NCI-H1930 (cell line): ENCODE data around the gene HNRNPF.

ENCODE experiments used
- DNase-seq, 2 experiments: peaks; one replicate each; lab custom pipeline; 2025; lab: John Stamatoyannopoulos, UW

The HNRNPF gene

DNA sequence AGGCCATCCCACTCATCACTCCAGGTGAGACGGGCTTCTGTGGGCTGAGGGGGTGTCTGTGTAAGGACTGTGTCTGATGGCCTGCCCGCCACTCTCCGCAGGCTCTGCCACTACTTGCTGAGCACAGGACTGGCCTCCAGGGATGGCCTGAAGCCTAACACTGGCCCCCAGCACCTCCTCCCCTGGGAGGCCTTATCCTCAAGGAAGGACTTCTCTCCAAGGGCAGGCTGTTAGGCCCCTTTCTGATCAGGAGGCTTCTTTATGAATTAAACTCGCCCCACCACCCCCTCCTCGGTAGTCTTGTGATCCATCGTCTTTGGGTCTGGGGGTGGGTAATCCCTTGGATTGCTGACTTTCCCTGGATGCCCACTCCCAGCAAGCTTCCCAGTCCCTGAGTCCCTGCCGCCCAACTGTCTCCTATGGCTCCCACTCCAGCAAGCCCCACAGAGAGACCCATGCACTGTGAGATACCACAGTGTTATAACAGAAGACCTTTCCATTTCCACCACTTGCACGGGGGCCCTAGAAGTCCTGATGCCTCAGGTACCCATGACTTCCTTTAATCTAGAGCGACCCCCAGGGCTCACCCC, 32.8 kb downstream of the HNRNPF start:
- no peak for DNase-seq

DNA sequence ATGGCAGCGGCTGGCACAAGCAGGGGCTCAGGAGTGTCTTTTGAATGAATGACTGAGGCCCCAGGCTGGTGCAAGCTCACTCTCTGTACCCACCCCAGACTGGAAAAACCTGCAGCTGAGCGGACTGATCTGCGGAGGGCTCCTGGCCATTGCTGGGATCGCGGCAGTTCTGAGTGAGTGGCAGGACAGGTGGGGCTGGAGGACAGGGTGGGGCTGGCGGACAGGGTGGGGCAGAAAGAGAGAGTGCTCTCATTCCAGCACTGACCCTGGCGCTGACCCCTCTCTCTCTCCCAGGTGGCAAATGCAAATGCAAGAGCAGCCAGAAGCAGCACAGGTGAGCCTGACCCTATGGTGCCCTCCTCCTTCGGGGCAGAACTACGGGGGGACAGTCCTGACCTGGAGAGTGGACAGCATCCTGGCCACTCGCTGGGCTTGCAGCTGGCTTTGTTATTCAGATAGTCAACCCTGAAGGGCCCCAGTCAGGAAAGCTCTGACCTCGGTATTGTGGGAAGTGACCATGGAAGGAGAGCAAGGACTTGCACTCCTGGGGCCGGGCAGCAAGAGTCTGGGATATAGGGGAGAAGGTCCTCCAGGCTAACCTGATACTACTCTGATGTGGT, 33.5 kb downstream of the HNRNPF start:
- DNase-seq: no peak

DNA sequence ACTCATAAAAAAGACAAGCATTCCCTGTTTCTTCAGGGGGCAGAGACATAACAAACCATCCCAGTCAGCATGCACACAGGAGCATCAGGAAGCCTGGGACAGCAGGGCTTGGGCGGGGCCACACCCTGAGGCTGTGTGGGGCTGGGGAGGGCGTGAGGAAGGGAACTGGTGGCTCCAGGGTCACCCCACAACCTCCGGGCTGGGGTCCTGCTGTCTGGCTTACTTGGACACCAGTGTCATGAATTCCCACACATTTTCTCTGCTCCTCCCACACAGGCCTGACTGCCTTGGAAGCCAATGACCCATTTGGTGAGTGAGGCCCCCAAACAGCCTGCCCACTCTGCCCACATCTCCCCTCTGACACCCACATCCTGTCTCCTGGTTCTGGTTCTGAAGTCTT, 34.8 kb downstream of the HNRNPF start:
- no peak for DNase-seq

DNA sequence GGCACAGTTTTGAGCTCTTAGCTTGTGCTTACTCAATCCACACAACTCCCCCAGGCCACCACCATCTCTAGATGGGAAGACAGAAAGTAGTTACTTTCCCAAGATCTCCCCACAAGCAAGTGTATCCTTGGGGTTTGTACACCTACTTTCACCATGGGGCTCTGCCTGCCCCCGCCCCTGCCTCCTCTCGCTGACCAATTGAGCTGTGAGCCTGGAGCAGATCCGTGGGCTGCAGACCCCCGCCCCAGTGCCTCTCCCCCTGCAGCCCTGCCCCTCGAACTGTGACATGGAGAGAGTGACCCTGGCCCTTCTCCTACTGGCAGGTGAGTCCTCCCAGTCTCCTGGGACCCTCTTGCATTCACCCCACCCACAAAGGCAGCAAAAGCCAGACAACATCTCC, 35.5 kb downstream of the HNRNPF start:
- DNase-seq: no peak

GRCh38 chr10:43372765-43373361, 36.1 kb downstream of the HNRNPF start:
- no peak for DNase-seq

DNA sequence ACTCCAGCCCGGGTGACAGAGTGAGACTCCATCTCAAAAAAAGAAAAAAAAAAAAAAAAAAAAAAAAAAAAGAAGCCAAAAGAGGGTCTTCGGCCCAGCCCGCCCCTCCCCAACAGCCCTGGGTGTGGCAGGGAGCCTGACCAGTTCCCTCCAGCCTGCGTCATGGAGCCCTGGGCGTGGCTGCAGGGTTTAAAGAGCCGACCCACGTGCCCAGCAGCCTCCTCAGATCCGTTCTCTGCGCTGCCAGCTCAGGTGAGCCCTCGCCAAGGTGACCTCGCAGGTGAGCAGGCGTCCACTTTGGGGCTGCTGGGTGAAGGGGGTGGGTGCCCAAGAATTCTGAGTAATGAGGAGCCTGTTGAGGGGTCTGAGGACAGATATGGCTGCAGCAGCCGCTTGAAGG, 37.6 kb downstream of the HNRNPF start, which contains the start of gene FXYD4:
Gene FXYD4 (plus strand): TSS at position 219 of the 400 bp plus-strand sequence. CDS start 2,111 bp downstream, outside the sequence.
- no peak for DNase-seq

DNA sequence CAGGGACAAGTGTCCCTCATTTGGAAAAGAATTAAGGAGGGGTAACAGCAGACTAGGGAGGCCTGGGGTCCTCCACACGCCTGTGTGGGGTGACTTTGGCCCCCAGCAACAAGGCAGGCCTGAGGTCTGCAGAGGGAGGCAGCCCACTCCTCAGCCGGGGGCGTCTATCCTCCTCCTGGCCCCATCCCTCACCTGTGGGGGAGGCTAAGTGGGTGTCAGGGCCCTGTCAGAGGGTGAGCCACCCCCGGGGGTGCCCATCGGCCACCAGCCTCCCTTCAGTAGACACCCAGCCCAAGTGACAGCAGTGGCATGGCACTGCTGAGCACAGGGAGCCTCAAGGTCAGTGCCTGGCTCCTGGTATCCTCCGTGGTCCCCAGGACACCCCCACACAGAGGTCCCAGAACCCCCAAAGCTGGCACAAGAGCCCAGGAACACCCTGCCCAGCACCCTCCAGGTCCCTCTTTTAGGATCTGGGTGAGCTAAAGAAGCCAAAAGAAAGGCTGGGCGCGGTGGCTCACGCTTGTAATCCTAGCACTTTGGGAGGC, 38.2 kb downstream of the HNRNPF start:
- no peak for DNase-seq

DNA sequence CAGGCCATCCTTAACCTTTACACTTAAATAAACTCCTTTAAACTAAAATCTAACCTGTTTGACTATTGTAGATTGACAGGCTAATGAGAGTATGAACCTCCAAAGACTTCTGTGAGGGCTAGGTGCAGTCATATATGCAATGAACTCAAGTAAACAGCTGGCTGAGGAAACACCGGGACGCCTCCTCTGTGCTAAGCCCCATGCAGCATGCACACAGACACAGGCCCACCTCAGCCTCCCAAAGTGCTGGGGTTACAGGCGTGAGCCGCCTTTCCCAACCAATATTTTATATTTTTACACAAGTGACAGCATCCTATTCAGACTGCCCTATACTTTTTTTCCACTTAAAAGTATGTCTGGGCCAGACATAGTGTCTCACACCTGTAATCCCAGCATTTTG, 39.1 kb downstream of the HNRNPF start:
- DNase-seq: no peak

DNA sequence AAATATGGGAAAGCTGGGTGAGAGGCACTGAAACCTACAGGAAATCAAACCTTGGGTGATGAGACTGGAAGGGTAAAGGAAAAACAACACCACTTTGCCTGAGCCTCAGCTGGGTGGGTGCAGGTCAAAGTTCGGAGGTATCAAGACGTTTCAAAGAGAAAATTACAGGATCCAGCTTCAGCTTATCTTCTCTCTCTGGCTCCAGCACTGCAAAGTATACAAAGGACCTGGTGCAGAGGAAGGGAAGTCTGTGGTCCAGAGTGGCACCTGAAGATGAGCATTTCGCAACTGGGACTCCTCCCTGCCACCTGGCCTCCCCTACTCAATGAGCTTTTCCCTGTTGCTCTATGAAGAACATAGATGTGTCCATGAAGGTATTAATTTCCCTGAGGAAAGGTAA, 44.0 kb downstream of the HNRNPF start:
- DNase-seq: no peak

GRCh38 chr10:43362191-43362839, 46.7 kb downstream of the HNRNPF start:
- DNase-seq: peak; percentile 73 to 82

- DNase-seq: no peak
These were observed 47.3 kb downstream of the HNRNPF start for GRCh38 chr10:43361547-43362190.

GRCh38 chr10:43360086-43360485, 48.9 kb downstream of the HNRNPF start:
- no peak for DNase-seq

DNA sequence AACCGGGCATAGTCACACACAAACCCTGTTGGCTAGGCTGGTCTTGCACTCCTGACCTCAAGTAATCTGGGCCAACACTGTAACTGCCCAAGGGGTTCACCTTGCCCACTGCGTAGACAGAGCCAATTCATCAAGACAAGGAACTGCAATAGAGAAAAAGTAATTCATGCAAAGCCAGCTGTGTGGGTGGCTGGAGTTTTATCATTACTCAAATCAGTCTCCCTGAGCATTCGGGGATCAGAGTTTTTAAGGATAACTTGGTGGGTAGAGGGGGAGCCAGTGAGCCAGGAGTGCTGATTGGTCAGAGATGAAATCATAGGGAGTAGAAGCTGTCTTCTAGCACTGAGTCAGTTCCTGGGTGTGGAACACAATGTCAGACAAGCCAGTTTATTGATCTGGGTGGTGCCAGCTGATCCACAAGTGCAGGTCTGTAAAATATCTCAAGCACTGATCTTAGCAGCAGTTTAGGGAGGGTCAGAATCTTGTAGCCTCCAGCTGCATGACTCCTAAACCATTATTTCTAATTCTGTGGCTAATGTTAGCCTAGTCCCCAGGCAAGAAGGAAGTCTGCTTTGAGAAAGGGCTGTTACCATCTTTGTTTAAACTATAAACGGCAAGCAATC, 53.1 kb downstream of the HNRNPF start:
- DNase-seq: no peak

- DNase-seq: no peak
These were observed 54.1 kb downstream of the HNRNPF start for GRCh38 chr10:43354879-43355380.

GRCh38 chr10:43354330-43354635, 54.7 kb downstream of the HNRNPF start:
- no peak for DNase-seq

GRCh38 chr10:43353495-43354329, 55.3 kb downstream of the HNRNPF start:
- peak; percentile 2 to 16 for DNase-seq

- DNase-seq: no peak
These were observed 56.0 kb downstream of the HNRNPF start for GRCh38 chr10:43352951-43353350.

DNA sequence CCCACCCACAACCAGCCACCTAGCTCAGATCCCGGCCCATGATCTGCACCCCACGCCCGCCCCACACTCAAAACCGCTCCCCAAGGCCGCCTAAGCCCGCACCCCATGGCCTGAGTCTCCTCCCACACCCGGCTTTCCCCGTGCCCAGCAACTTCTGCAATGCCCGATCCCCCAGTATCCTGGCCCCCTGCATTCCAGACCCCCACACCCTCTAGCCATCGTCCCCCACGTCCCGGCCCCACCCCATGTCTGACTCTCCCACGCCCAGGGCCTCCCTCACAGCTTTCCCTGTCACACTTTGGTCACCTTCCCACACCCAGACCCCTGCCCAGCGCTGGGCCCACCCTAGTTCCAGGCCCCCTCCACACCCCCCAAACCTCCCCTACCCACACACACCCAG, 57.7 kb downstream of the HNRNPF start:
- DNase-seq: no peak

DNA sequence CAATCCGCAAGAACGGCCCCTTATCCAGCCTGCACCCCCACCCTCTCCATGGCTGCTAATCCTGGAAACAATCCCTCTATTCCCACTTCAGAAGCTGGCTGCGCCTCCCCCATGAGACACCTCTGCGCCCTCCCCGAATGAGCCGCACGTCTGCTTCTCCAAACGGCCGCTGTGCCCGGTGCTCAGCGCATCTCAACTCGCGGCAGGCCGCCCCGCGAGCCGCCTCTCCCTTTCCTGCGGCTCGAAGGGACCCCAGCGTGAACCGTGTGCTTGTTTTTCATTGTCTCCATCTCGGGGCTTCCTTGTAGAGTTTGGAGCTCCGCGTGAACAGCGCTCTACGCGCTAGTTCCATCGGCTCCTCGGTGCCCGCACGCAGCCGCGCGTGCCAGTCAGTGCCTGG, 58.3 kb downstream of the HNRNPF start:
- no peak for DNase-seq

GRCh38 chr10:43350156-43350555, 58.8 kb downstream of the HNRNPF start:
- no peak for DNase-seq
